ENCODE results near the gene IQCK.
A peak's percentile ranks its signal among the peaks of the same experiment; 100 is the strongest.
"Not testable (repeated sequence)": the region's sequence is repeated elsewhere in the genome, so short reads cannot be mapped to it uniquely, and the experiment has no call there.

Gene IQCK

GRCh38 chr16:19717741-19718623 lies at the start of gene IQCK, which contains the start of gene KNOP1:
TSS of gene IQCK (plus strand) at chr16:19718271. CDS start at chr16:19718307, 36 bp downstream.
TSS of gene KNOP1 (minus strand) at chr16:19718227. CDS start at chr16:19715035, 3,192 bp downstream.
- DNase-seq (ENCODE audit: low read depth, low spot score): peak; percentile 54

- DNase-seq (ENCODE audit: low read depth, low spot score): no peak
These were observed 45.7 kb upstream of the IQCK start for GRCh38 chr16:19672378-19672777.

- DNase-seq (ENCODE audit: low read depth, low spot score): no peak
These were observed 43.6 kb upstream of the IQCK start for GRCh38 chr16:19674485-19674884.

GRCh38 chr16:19677402-19677801 lies 40.7 kb upstream of the IQCK start:
- no peak for DNase-seq (ENCODE audit: low read depth, low spot score)

GRCh38 chr16:19678804-19679203 lies 39.3 kb upstream of the IQCK start:
- DNase-seq (ENCODE audit: low read depth, low spot score): no peak

- not testable (repeated sequence) for DNase-seq (ENCODE audit: low read depth, low spot score)
These were observed 38.8 kb upstream of the IQCK start for GRCh38 chr16:19679281-19679680.

GRCh38 chr16:19680881-19681340 lies 37.2 kb upstream of the IQCK start:
- no peak for DNase-seq (ENCODE audit: low read depth, low spot score)

- no peak for DNase-seq (ENCODE audit: low read depth, low spot score)
These were observed 36.4 kb upstream of the IQCK start for GRCh38 chr16:19681637-19682036.

GRCh38 chr16:19683453-19684236 lies 34.4 kb upstream of the IQCK start:
- DNase-seq (ENCODE audit: low read depth, low spot score): no peak

GRCh38 chr16:19685176-19685575 lies 32.9 kb upstream of the IQCK start:
- DNase-seq (ENCODE audit: low read depth, low spot score): no peak

- DNase-seq (ENCODE audit: low read depth, low spot score): no peak
These were observed 30.8 kb upstream of the IQCK start for GRCh38 chr16:19687279-19687678.

GRCh38 chr16:19688396-19689024 lies 29.6 kb upstream of the IQCK start:
- DNase-seq (ENCODE audit: low read depth, low spot score): no peak

GRCh38 chr16:19689342-19689741 lies 28.7 kb upstream of the IQCK start:
- no peak for DNase-seq (ENCODE audit: low read depth, low spot score)

- no peak for DNase-seq (ENCODE audit: low read depth, low spot score)
These were observed 27.9 kb upstream of the IQCK start for GRCh38 chr16:19690196-19690595.

- no peak for DNase-seq (ENCODE audit: low read depth, low spot score)
These were observed 26.8 kb upstream of the IQCK start for GRCh38 chr16:19691161-19691711.

GRCh38 chr16:19694989-19695388 lies 23.1 kb upstream of the IQCK start:
- no peak for DNase-seq (ENCODE audit: low read depth, low spot score)

- DNase-seq (ENCODE audit: low read depth, low spot score): peak; percentile 65
These were observed 21.7 kb upstream of the IQCK start for GRCh38 chr16:19696328-19696727.

- DNase-seq (ENCODE audit: low read depth, low spot score): no peak
These were observed 21.1 kb upstream of the IQCK start for GRCh38 chr16:19696961-19697360.

GRCh38 chr16:19697756-19698318 lies 20.2 kb upstream of the IQCK start:
- no peak for DNase-seq (ENCODE audit: low read depth, low spot score)

GRCh38 chr16:19698480-19699465 lies 19.3 kb upstream of the IQCK start:
- DNase-seq (ENCODE audit: low read depth, low spot score): no peak
